GM12878 (cell line): Measurements from ENCODE around the gene CAP2.

Experiments
- CEBPB ChIP-seq, 2 experiments: fragments of 150-350 bp in 1 of 2; IDR thresholded peaks; 2 replicates each; pipeline ENCODE4 v1.6.1; 2012 to 2014; ENCODE audit warnings: low read depth in 2 of 2, low read length in 2 of 2, borderline replicate concordance in 1 of 2, inconsistent platforms in 1 of 2
- EZH2 ChIP-seq: IDR thresholded peaks from 2 replicates; pipeline ENCODE4 v1.6.1; 2012; ENCODE audit warnings: low read depth, mild to moderate bottlenecking, control low read depth, inconsistent platforms, low read length, borderline replicate concordance; ENCODE audit not compliant: control insufficient read depth
- POLR2AphosphoS5 ChIP-seq: IDR thresholded peaks from 2 replicates; pipeline ENCODE4 v1.6.1; 2011; ENCODE audit warnings: mild to moderate bottlenecking, low read length, inconsistent platforms
- SPI1 ChIP-seq: IDR thresholded peaks from 2 replicates; pipeline ENCODE4 v1.6.1; 2011; ENCODE audit warnings: low read depth, mild to moderate bottlenecking, low read length, moderate library complexity, borderline replicate concordance; ENCODE audit not compliant: insufficient read depth
- SREBF2 ChIP-seq: IDR thresholded peaks from 2 replicates; pipeline ENCODE4 v1.6.1; 2012; ENCODE audit warnings: mild to moderate bottlenecking, low read length
- YBX1 ChIP-seq: fragments of 450-650 bp; IDR thresholded peaks from 2 replicates; pipeline ENCODE4 v1.6.1; 2016; ENCODE audit warnings: antibody characterized with exemption
- ZNF384 ChIP-seq: IDR thresholded peaks from 2 replicates; pipeline ENCODE4 v1.6.1; 2012; ENCODE audit warnings: low read depth, mild to moderate bottlenecking, low read length, improper control_type of control experiment, borderline replicate concordance
- TF ChIP-seq, protein P1 (sequence below), 3 experiments: IDR thresholded peaks in 2 of 3; conservative IDR thresholded peaks in 1 of 3; 2 replicates each; pipeline ENCODE4 v1.5.1; 2011; ENCODE audit warnings: low read depth in 3 of 3, low read length in 3 of 3, mild to moderate bottlenecking in 3 of 3, control low read depth in 2 of 3, moderate library complexity in 2 of 3, inconsistent platforms in 1 of 3, mixed read lengths in 1 of 3; ENCODE audit not compliant: control insufficient read depth in 2 of 3, insufficient read depth in 1 of 3; ENCODE audit errors: extremely low read depth in 1 of 3
- TF ChIP-seq, protein P2 (sequence below): IDR thresholded peaks from 2 replicates; pipeline ENCODE4 v1.6.1; 2012; ENCODE audit warnings: low read depth, low read length, improper control_type of control experiment
- TF ChIP-seq, protein P3 (sequence below): fragments of 450-650 bp; IDR thresholded peaks from 2 replicates; pipeline ENCODE4 v1.6.1; 2017; ENCODE audit warnings: mild to moderate bottlenecking, low read depth, inconsistent platforms; ENCODE audit not compliant: poor library complexity, severe bottlenecking
- TF ChIP-seq, protein P4 (sequence below): fragments of 450-650 bp; IDR thresholded peaks from 2 replicates; pipeline ENCODE4 v1.6.1; 2017; ENCODE audit warnings: mild to moderate bottlenecking, moderate library complexity

DNA sequence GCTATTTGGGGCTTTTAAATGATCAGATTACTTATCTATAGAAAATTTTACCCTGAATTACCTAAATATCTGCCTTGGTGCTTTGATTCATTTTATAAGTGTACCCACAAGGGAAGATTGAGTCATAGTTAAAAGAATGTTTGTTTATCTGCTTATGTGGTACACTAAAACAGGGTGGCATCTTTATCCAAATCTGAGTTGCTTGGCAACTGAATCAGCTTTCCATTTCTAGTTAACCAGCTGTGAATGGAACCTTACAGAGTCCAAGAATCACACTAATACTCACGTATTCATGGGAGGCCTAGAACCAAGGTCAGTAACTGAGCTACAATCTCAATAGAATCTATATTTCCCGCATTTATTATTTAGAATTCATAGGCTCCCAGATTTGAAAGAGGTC is 44.0 kb upstream of the CAP2 start:
- TF ChIP-seq, protein P1, sequence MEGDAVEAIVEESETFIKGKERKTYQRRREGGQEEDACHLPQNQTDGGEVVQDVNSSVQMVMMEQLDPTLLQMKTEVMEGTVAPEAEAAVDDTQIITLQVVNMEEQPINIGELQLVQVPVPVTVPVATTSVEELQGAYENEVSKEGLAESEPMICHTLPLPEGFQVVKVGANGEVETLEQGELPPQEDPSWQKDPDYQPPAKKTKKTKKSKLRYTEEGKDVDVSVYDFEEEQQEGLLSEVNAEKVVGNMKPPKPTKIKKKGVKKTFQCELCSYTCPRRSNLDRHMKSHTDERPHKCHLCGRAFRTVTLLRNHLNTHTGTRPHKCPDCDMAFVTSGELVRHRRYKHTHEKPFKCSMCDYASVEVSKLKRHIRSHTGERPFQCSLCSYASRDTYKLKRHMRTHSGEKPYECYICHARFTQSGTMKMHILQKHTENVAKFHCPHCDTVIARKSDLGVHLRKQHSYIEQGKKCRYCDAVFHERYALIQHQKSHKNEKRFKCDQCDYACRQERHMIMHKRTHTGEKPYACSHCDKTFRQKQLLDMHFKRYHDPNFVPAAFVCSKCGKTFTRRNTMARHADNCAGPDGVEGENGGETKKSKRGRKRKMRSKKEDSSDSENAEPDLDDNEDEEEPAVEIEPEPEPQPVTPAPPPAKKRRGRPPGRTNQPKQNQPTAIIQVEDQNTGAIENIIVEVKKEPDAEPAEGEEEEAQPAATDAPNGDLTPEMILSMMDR (IDR thresholded peaks at IDR 0.05 in 2 of 3, conservative IDR thresholded peaks at IDR 0.05 in 1 of 3; ENCODE audit: control insufficient read depth in 2 of 3, extremely low read depth in 1 of 3, insufficient read depth in 1 of 3, low read depth in 3 of 3, low read length in 3 of 3) = no peak
- TF ChIP-seq YBX1 = no peak
- TF ChIP-seq, protein P2, sequence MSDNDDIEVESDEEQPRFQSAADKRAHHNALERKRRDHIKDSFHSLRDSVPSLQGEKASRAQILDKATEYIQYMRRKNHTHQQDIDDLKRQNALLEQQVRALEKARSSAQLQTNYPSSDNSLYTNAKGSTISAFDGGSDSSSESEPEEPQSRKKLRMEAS = no peak
- TF ChIP-seq, protein P3, sequence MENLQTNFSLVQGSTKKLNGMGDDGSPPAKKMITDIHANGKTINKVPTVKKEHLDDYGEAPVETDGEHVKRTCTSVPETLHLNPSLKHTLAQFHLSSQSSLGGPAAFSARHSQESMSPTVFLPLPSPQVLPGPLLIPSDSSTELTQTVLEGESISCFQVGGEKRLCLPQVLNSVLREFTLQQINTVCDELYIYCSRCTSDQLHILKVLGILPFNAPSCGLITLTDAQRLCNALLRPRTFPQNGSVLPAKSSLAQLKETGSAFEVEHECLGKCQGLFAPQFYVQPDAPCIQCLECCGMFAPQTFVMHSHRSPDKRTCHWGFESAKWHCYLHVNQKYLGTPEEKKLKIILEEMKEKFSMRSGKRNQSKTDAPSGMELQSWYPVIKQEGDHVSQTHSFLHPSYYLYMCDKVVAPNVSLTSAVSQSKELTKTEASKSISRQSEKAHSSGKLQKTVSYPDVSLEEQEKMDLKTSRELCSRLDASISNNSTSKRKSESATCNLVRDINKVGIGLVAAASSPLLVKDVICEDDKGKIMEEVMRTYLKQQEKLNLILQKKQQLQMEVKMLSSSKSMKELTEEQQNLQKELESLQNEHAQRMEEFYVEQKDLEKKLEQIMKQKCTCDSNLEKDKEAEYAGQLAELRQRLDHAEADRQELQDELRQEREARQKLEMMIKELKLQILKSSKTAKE = no peak
- TF ChIP-seq CEBPB (IDR thresholded peaks at IDR 0.05; ENCODE audit: borderline replicate concordance in 1 of 2, low read depth in 2 of 2, low read length in 2 of 2) = no peak
- TF ChIP-seq ZNF384 = no peak
- TF ChIP-seq, protein P4, sequence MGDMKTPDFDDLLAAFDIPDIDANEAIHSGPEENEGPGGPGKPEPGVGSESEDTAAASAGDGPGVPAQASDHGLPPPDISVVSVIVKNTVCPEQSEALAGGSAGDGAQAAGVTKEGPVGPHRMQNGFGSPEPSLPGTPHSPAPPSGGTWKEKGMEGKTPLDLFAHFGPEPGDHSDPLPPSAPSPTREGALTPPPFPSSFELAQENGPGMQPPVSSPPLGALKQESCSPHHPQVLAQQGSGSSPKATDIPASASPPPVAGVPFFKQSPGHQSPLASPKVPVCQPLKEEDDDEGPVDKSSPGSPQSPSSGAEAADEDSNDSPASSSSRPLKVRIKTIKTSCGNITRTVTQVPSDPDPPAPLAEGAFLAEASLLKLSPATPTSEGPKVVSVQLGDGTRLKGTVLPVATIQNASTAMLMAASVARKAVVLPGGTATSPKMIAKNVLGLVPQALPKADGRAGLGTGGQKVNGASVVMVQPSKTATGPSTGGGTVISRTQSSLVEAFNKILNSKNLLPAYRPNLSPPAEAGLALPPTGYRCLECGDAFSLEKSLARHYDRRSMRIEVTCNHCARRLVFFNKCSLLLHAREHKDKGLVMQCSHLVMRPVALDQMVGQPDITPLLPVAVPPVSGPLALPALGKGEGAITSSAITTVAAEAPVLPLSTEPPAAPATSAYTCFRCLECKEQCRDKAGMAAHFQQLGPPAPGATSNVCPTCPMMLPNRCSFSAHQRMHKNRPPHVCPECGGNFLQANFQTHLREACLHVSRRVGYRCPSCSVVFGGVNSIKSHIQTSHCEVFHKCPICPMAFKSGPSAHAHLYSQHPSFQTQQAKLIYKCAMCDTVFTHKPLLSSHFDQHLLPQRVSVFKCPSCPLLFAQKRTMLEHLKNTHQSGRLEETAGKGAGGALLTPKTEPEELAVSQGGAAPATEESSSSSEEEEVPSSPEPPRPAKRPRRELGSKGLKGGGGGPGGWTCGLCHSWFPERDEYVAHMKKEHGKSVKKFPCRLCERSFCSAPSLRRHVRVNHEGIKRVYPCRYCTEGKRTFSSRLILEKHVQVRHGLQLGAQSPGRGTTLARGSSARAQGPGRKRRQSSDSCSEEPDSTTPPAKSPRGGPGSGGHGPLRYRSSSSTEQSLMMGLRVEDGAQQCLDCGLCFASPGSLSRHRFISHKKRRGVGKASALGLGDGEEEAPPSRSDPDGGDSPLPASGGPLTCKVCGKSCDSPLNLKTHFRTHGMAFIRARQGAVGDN = no peak
- no peak for TF ChIP-seq EZH2
- no peak for TF ChIP-seq POLR2AphosphoS5
- TF ChIP-seq SREBF2 = no peak
- no peak for TF ChIP-seq SPI1
